ENCODE results near the gene CRIP2. TPM values are rescaled to one million over a fixed set of nuclear protein-coding genes. Genes with fewer than 3 reads are reported as not detected.

CRIP2 gene
- total and polyA plus RNA-seq, 2 of the 4 experiments (the other 2 are of a cell fraction), result 18.1 to 123 TPM

- Histone ChIP-seq H3K9me1 (ENCODE audit: insufficient read depth, low read length) (no peaks in the 10 kb centered on the region), H3K4ac (ENCODE audit: low read depth, low read length) (no peak overlapping the region), H4K5ac (ENCODE audit: low read depth, low read length) (no peak overlapping the region), H3K56ac (ENCODE audit: extremely low read depth, insufficient read depth, low read length) (no peak overlapping the region), H2BK15ac (ENCODE audit: low read depth, low read length) (no peak overlapping the region), H3K27me3 (ENCODE audit: control insufficient read depth, insufficient read depth, low read length) (no peaks in the 10 kb centered on the region), H3K4me2 (ENCODE audit: low read depth, low read length) (no peak overlapping the region), H2BK5ac (ENCODE audit: low read depth, low read length, poor library complexity, severe bottlenecking) (no peak overlapping the region), H2AK5ac (ENCODE audit: low read depth, low read length) (no peak overlapping the region), H3K27ac (ENCODE audit: insufficient read depth, low read length) (no peak overlapping the region), H2BK20ac (ENCODE audit: low read depth, low read length) (no peak overlapping the region), H3K23ac (ENCODE audit: low read depth, low read length) (no peak overlapping the region), H3K9ac (ENCODE audit: low read depth, low read length) (no peak overlapping the region), H4K8ac (ENCODE audit: low read depth in 2 of 2, low read length in 2 of 2) (no peak overlapping the region), H2AFZ (replicated peaks; ENCODE audit: low read length, poor library complexity) (no peak overlapping the region), H3K14ac (replicated peaks; ENCODE audit: low read depth, low read length) (no peak overlapping the region), H2AK9ac (replicated peaks; ENCODE audit: low read depth, low read length, poor library complexity) (no peak overlapping the region), H3K18ac (ENCODE audit: low read depth, low read length) (no peak overlapping the region), H3K4me3 (ENCODE audit: insufficient read depth, low read depth, low read length) (no peak overlapping the region), H3K4me1 (ENCODE audit: control insufficient read depth, insufficient read depth, low read length) (no peaks in the 10 kb centered on the region), H4K91ac (ENCODE audit: insufficient read depth, low read depth, low read length) (no peak overlapping the region), H3K36me3 (ENCODE audit: control insufficient read depth, insufficient read depth, low read length) (peaks cover 60% of the 10 kb centered on the region), H4K20me1 (ENCODE audit: insufficient read depth, low read length) (no peaks in the 10 kb centered on the region; the same call in 1 of the 2 replicates), H3K9me3 (ENCODE audit: control insufficient read depth, insufficient read depth, low read length) (no peaks in the 10 kb centered on the region), H3K79me1 (ENCODE audit: low read depth in 1 of 2, low read length in 2 of 2) (0 out of 4 replicates have a peak, but pooled peaks cover 0 to 5% of the 10 kb centered on the region in 2 experiments), H2BK120ac (ENCODE audit: low read depth, low read length) (no peak overlapping the region)
- no TSS peak for BruUV-seq (replicated peaks)
- TF ChIP-seq ELK1 (IDR thresholded peaks at IDR 0.05; ENCODE audit: borderline replicate concordance, low read depth, low read length), result no peak
- TF ChIP-seq CEBPB (IDR thresholded peaks at IDR 0.05; ENCODE audit: low read depth, low read length), result no peak
- TF ChIP-seq FOS (IDR thresholded peaks at IDR 0.05; ENCODE audit: low read depth, low read length), result no peak
- no peak for TF ChIP-seq RAD21 (IDR thresholded peaks at IDR 0.05; ENCODE audit: low read length)
- no peak for TF ChIP-seq RFX5 (IDR thresholded peaks at IDR 0.05; ENCODE audit: low read depth, low read length)
- TF ChIP-seq MAZ (IDR thresholded peaks at IDR 0.05; ENCODE audit: borderline replicate concordance, low read depth, low read length), result no peak
- CTCF ChIA-PET, result interaction anchor here (1.0 kb wide), 1 partner anchor 10 kb away, joined by 4 read pairs; no protein-coding TSS in a partner anchor
- POLR2A ChIA-PET (ENCODE audit: unreplicated experiment), result no interaction called here
- WGBS, 2 experiments (ENCODE audit: extremely low coverage in 2 of 2, insufficient read length in 1 of 2), result 75% methylated on average over 4 of the region's 14 CpGs; no CpG with 5 or more reads in 1 of the 2 experiments
- dilution Hi-C loops (cut with HindIII; ENCODE audit: low sequenced_read_pairs, unreplicated experiment) (no loop called here), intact Hi-C loops (cut with micrococcal nuclease) (no loop called here), in situ Hi-C loops (cut with MboI; ENCODE audit: low sequenced_read_pairs) (no loop called here)
- ATAC-seq (ENCODE audit: low read depth) (no peak), DNase-seq (no peak)
Observed at GRCh38 chr14:105458571-105458970, 16.1 kb upstream of the CRIP2 start.
